Inflammatory macrophage (primary cell): ENCODE measurements around the gene CD19.
"Not testable (repeated sequence)": the region's sequence is repeated elsewhere in the genome, so short reads cannot be mapped to it uniquely, and the experiment has no call there.

Experiments used
- DNase-seq, 2 donors: peaks; one replicate each; pipeline ENCODE4 v3.0.0-alpha.2; 2020 to 2022

CD19 gene

GRCh38 chr16:28910086-28911031 is 21.4 kb upstream of the CD19 start:
- no peak for DNase-seq

- no peak for DNase-seq
Observed at GRCh38 chr16:28912558-28912957, 19.2 kb upstream of the CD19 start.

- DNase-seq, result no peak
Observed at GRCh38 chr16:28913946-28914724, 17.6 kb upstream of the CD19 start.

GRCh38 chr16:28915181-28915580 is 16.6 kb upstream of the CD19 start:
- no peak for DNase-seq

GRCh38 chr16:28917095-28917494 is 14.7 kb upstream of the CD19 start:
- DNase-seq, result no peak

GRCh38 chr16:28918698-28919097 is 13.1 kb upstream of the CD19 start:
- DNase-seq, result no peak

- DNase-seq, result no peak
Observed at GRCh38 chr16:28923231-28923587, 8.6 kb upstream of the CD19 start.

GRCh38 chr16:28923652-28924398 is 7.9 kb upstream of the CD19 start:
- DNase-seq, result peak; percentile 77 to 81

GRCh38 chr16:28924399-28924761 is 7.4 kb upstream of the CD19 start:
- DNase-seq, result no peak

- peak; percentile 93 to 96 for DNase-seq
Observed at GRCh38 chr16:28924762-28925385, 6.9 kb upstream of the CD19 start, which contains the start of gene RABEP2. Gene RABEP2 (minus strand): TSS chr16:28925238. CDS start chr16:28925163, 75 bp downstream.

GRCh38 chr16:28925386-28926228 is 6.2 kb upstream of the CD19 start:
- peak; percentile 60 to 76 for DNase-seq

- not testable (repeated sequence) for DNase-seq
Observed at GRCh38 chr16:28926284-28926683, 5.5 kb upstream of the CD19 start.

GRCh38 chr16:28927815-28928214 is 4.0 kb upstream of the CD19 start:
- no peak for DNase-seq

GRCh38 chr16:28930203-28930602 is 1.6 kb upstream of the CD19 start:
- no peak for DNase-seq

- no peak for DNase-seq
Observed at GRCh38 chr16:28930652-28931051, 1.1 kb upstream of the CD19 start.

- DNase-seq, result no peak
Observed at GRCh38 chr16:28932339-28933141, 769 bp downstream of the CD19 start.

GRCh38 chr16:28933171-28933570 is 1.4 kb downstream of the CD19 start:
- DNase-seq, result no peak

- DNase-seq, result no peak
Observed at GRCh38 chr16:28935346-28935745, 3.6 kb downstream of the CD19 start.

- DNase-seq, result peak; percentile 98
Observed at GRCh38 chr16:28935924-28936783, 4.4 kb downstream of the CD19 start.

GRCh38 chr16:28936784-28937155 is 5.0 kb downstream of the CD19 start:
- no peak for DNase-seq
